ENCODE measurements around the gene WDR6.

DNA sequence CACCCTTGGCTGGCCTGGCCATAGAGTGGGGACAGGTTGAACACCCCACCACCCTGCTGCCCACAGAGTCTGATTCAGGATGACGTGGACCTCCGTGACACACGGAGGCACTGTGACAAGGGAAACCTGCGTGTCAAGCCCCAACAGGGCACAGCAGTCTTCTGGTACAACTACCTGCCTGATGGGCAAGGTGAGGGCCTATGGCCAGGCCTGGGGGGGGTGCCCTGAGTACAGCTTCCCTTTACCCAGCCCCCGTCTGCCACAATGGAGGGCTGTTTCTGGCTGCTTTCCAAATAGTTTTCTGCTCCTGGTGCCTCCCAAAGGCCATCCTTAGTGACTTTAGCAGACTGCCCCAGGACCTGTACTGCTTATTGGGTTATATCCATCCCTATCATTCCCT, 1.2 kb upstream of the WDR6 start:
- TF ChIP-seq, protein P1, sequence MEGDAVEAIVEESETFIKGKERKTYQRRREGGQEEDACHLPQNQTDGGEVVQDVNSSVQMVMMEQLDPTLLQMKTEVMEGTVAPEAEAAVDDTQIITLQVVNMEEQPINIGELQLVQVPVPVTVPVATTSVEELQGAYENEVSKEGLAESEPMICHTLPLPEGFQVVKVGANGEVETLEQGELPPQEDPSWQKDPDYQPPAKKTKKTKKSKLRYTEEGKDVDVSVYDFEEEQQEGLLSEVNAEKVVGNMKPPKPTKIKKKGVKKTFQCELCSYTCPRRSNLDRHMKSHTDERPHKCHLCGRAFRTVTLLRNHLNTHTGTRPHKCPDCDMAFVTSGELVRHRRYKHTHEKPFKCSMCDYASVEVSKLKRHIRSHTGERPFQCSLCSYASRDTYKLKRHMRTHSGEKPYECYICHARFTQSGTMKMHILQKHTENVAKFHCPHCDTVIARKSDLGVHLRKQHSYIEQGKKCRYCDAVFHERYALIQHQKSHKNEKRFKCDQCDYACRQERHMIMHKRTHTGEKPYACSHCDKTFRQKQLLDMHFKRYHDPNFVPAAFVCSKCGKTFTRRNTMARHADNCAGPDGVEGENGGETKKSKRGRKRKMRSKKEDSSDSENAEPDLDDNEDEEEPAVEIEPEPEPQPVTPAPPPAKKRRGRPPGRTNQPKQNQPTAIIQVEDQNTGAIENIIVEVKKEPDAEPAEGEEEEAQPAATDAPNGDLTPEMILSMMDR (conservative IDR thresholded peaks at IDR 0.05), result no peak
- TF ChIP-seq EZH2 (IDR thresholded peaks at IDR 0.05; ENCODE audit: low read depth), result no peak

All from PC-9 (cell line).